LNCaP clone FGC (cell line): Measurements from ENCODE around the gene CCDC24.

ENCODE experiments used
- DNase-seq: peaks from one replicate; pipeline ENCODE4 v3.0.0-alpha.2; 2011; ENCODE audit warnings: low read depth
- H3K4me3 ChIP-seq: 2 replicates; pipeline ENCODE4 v1.5.1; 2011; ENCODE audit warnings: mild to moderate bottlenecking, low read depth, low read length, control low read depth
- TF ChIP-seq, protein P1 (sequence below): IDR thresholded peaks from 2 replicates; pipeline ENCODE4 v1.5.1; 2012; ENCODE audit warnings: mild to moderate bottlenecking; ENCODE audit not compliant: control insufficient read depth, insufficient read depth; ENCODE audit errors: extremely low read depth

The CCDC24 gene

GRCh38 chr1:44040418-44040817 lies 49.0 kb downstream of the CCDC24 start:
- DNase-seq = no peak
- TF ChIP-seq, protein P1, sequence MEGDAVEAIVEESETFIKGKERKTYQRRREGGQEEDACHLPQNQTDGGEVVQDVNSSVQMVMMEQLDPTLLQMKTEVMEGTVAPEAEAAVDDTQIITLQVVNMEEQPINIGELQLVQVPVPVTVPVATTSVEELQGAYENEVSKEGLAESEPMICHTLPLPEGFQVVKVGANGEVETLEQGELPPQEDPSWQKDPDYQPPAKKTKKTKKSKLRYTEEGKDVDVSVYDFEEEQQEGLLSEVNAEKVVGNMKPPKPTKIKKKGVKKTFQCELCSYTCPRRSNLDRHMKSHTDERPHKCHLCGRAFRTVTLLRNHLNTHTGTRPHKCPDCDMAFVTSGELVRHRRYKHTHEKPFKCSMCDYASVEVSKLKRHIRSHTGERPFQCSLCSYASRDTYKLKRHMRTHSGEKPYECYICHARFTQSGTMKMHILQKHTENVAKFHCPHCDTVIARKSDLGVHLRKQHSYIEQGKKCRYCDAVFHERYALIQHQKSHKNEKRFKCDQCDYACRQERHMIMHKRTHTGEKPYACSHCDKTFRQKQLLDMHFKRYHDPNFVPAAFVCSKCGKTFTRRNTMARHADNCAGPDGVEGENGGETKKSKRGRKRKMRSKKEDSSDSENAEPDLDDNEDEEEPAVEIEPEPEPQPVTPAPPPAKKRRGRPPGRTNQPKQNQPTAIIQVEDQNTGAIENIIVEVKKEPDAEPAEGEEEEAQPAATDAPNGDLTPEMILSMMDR = no peak
- H3K4me3 ChIP-seq = no peak overlapping the region

DNA sequence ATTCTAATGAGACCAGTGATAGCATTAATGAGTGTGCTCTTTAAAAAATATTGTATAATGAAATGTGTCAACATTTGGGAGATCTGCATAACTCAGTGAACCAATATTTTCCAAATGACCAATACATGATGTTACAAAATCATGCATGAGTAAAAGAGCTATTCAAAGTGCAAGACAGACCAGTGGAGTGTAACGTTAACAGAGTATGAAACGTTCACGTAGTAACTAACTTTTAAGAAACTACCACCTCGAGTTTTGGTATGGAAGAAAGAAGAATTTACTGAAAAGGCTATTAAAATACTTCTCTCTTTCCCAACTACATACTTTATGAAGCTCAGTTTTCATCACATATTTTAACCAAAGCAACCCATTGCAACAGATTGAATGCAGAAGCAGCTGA lies 49.4 kb downstream of the CCDC24 start:
- TF ChIP-seq, protein P1 = no peak
- H3K4me3 ChIP-seq = no peak overlapping the region
- no peak for DNase-seq

- no peak for DNase-seq
- H3K4me3 ChIP-seq = no peak overlapping the region
- TF ChIP-seq, protein P1 = no peak
These were observed 52.0 kb downstream of the CCDC24 start for GRCh38 chr1:44043176-44044070.

DNA sequence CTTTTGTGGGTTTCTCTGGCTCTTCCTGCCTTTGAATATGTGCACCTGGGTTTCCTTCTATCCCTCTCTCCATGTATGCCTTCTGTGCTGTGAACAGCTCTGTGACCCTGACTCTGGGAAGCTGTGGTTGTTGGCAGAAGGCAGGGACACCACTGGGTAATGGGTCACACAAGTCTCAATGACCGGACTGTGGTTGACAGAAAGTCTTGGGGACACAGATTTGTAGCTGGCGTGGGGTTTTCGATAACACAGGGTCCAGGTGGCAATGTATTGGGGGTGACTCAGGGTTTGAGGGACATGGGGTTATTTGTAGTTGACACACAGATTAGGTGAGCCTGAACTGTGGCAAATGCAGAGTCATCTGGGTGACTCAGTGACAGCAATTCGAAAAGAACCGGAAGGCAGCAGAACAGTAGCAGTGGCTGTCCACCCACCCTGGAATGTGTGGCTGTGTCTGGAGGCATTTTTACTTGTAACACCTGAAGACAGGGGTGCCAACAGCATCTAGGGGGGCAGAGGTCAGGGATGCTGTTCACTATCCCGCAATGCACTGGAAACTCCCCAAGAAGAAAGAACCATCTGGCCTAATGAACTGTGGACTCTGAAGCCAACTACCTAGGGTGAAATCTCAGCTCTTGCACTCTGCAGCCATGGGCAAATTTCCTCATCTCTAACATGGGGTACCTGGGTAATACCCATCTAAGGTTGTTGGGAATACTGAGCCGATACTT lies 52.8 kb downstream of the CCDC24 start:
- no peak for DNase-seq
- no peak overlapping the region for H3K4me3 ChIP-seq
- TF ChIP-seq, protein P1 = no peak

- TF ChIP-seq, protein P1 = no peak
- no peak overlapping the region for H3K4me3 ChIP-seq
- DNase-seq = no peak
These were observed 53.7 kb downstream of the CCDC24 start for GRCh38 chr1:44045064-44045463.
